WTC11 (cell line): ENCODE results near the gene GPR84. TPM values are rescaled to one million over a fixed set of nuclear protein-coding genes. Genes with fewer than 3 reads are reported as not detected.

Experiments
- ATAC-seq: fragments of 200-7000 bp; cut with Tn5 transposase; 2 replicates; pipeline ENCODE4 v1.10.0; 2021; ENCODE audit warnings: mild to moderate bottlenecking, moderate library complexity
- CTCF ChIA-PET: fragments of 300-600 bp; sonication (Branson Sonifier 250); formaldehyde crosslinking; loops from one replicate; lab custom pipeline; 2021; ENCODE audit warnings: antibody characterized with exemption; lab: Charles Lee
- POLR2A ChIA-PET: fragments of 350-600 bp; sonication (Branson Sonifier 250); formaldehyde crosslinking; loops from one replicate; lab custom pipeline; 2021; ENCODE audit warnings: antibody characterized with exemption; lab: Charles Lee
- DNase-seq: peaks from one replicate; pipeline ENCODE4 v3.0.0; 2021; ENCODE audit warnings: low spot score
- H3K27ac Mint-ChIP-seq: 2 replicates; pipeline ENCODE4 v1.8.0; 2021; ENCODE audit warnings: mixed read lengths
- H3K27me3 Mint-ChIP-seq: 2 replicates; pipeline ENCODE4 v1.8.0; 2021; ENCODE audit warnings: low read depth, mild to moderate bottlenecking, moderate library complexity, mixed read lengths
- H3K36me3 Mint-ChIP-seq: 2 replicates; pipeline ENCODE4 v1.8.0; 2021; ENCODE audit warnings: mixed read lengths
- H3K4me1 Mint-ChIP-seq: 2 replicates; pipeline ENCODE4 v1.8.0; 2022; ENCODE audit warnings: mixed read lengths
- H3K4me3 Mint-ChIP-seq: 2 replicates; pipeline ENCODE4 v1.8.0; 2021; ENCODE audit warnings: mild to moderate bottlenecking, moderate library complexity, mixed read lengths
- H3K9me3 Mint-ChIP-seq: 2 replicates; pipeline ENCODE4 v1.8.0; 2021; ENCODE audit warnings: mixed read lengths
- CBFB ChIP-seq: sonication (generic); formaldehyde crosslinking; IDR thresholded peaks from 2 replicates; pipeline ENCODE4 v1.8.1; 2022; ENCODE audit warnings: mild to moderate bottlenecking, low read depth, missing genetic modification reagents
- E2F1 ChIP-seq: sonication (generic); formaldehyde crosslinking; IDR thresholded peaks from 2 replicates; pipeline ENCODE4 v1.8.0; 2022; ENCODE audit warnings: mild to moderate bottlenecking, missing genetic modification reagents
- ELF4 ChIP-seq: sonication (generic); formaldehyde crosslinking; IDR thresholded peaks from 2 replicates; pipeline ENCODE4 v1.8.1; 2022; ENCODE audit warnings: low read depth, mild to moderate bottlenecking, moderate library complexity, missing genetic modification reagents
- ESRRA ChIP-seq: sonication (generic); formaldehyde crosslinking; IDR thresholded peaks from 2 replicates; pipeline ENCODE4 v1.8.1; 2022; ENCODE audit warnings: mild to moderate bottlenecking, missing genetic modification reagents, borderline replicate concordance
- GTF2I ChIP-seq: fragments of 250-450 bp; sonication (Bioruptor Pico); conservative IDR thresholded peaks from 2 replicates; pipeline ENCODE4 v1.4.0; 2021; ENCODE audit warnings: mild to moderate bottlenecking
- HMGXB4 ChIP-seq: sonication (generic); formaldehyde crosslinking; IDR thresholded peaks from 2 replicates; pipeline ENCODE4 v1.8.1; 2023; ENCODE audit warnings: mild to moderate bottlenecking, moderate library complexity, missing genetic modification reagents
- JAZF1 ChIP-seq: fragments of 250-450 bp; sonication (Bioruptor Pico); IDR thresholded peaks from 2 replicates; pipeline ENCODE4 v1.9.0; 2021; ENCODE audit warnings: moderate library complexity, mild to moderate bottlenecking, inconsistent platforms
- NR3C1 ChIP-seq: sonication (generic); formaldehyde crosslinking; conservative IDR thresholded peaks from 2 replicates; pipeline ENCODE4 v1.8.1; 2023; ENCODE audit warnings: low read depth, mild to moderate bottlenecking, missing genetic modification reagents
- OVOL2 ChIP-seq: fragments of 250-450 bp; sonication (Bioruptor Pico); IDR thresholded peaks from 2 replicates; pipeline ENCODE4 v1.9.0; 2021; ENCODE audit warnings: mild to moderate bottlenecking, borderline replicate concordance
- SOX15 ChIP-seq: fragments of 250-450 bp; sonication (Bioruptor Pico); IDR thresholded peaks from 2 replicates; pipeline ENCODE4 v1.9.0; 2021; ENCODE audit warnings: mild to moderate bottlenecking
- ZNF138 ChIP-seq: sonication (generic); formaldehyde crosslinking; conservative IDR thresholded peaks from 2 replicates; pipeline ENCODE4 v1.8.1; 2022; ENCODE audit warnings: mild to moderate bottlenecking, moderate library complexity, missing genetic modification reagents
- ZNF232 ChIP-seq: sonication (generic); formaldehyde crosslinking; IDR thresholded peaks from 2 replicates; pipeline ENCODE4 v1.8.0; 2022; ENCODE audit warnings: mild to moderate bottlenecking, missing genetic modification reagents
- ZNF532 ChIP-seq: fragments of 250-450 bp; sonication (Bioruptor Pico); IDR thresholded peaks from 2 replicates; pipeline ENCODE4 v1.9.0; 2021; ENCODE audit warnings: mild to moderate bottlenecking, borderline replicate concordance
- ZNF671 ChIP-seq: fragments of 250-450 bp; sonication (Bioruptor Pico); IDR thresholded peaks from 2 replicates; pipeline ENCODE4 v1.8.0; 2021; ENCODE audit warnings: mild to moderate bottlenecking
- total RNA-seq: library from RNA; stranded (reverse); gene quantifications from 3 replicates; pipeline ENCODE4 v1.2.3, GENCODE V29; 2021
- TF ChIP-seq, protein P1 (sequence below): sonication (generic); formaldehyde crosslinking; IDR thresholded peaks from 2 replicates; pipeline ENCODE4 v1.8.1; 2023; ENCODE audit warnings: mild to moderate bottlenecking, missing genetic modification reagents
- TF ChIP-seq, protein P2 (sequence below): sonication (generic); formaldehyde crosslinking; conservative IDR thresholded peaks from 2 replicates; pipeline ENCODE4 v1.8.1; 2022; ENCODE audit warnings: mild to moderate bottlenecking, missing genetic modification reagents
- TF ChIP-seq, protein P3 (sequence below): sonication (generic); formaldehyde crosslinking; IDR thresholded peaks from 2 replicates; pipeline ENCODE4 v1.8.0; 2022; ENCODE audit warnings: mild to moderate bottlenecking, missing genetic modification reagents

GPR84 gene
- total RNA-seq, 1 experiment from 2014 or later: 0.13 TPM

GRCh38 chr12:54409267-54409666 lies 45.0 kb upstream of the GPR84 start:
- CTCF ChIA-PET: interaction anchor here (2.6 to 6.5 kb wide), 2 partner anchors 10 to 30 kb away, joined by 6 to 78 read pairs; no protein-coding TSS in a partner anchor
- POLR2A ChIA-PET: no interaction called here
- H3K9me3 Mint-ChIP-seq: no peaks in the 10 kb centered on the region
- DNase-seq (no peak), ATAC-seq (no peak)
- H3K4me3 Mint-ChIP-seq: no peak overlapping the region
- H3K27me3 Mint-ChIP-seq: no peaks in the 10 kb centered on the region
- no peak overlapping the region for H3K27ac Mint-ChIP-seq
- peaks cover 17% of the 10 kb centered on the region for H3K4me1 Mint-ChIP-seq
- TF ChIP-seq, protein P1, sequence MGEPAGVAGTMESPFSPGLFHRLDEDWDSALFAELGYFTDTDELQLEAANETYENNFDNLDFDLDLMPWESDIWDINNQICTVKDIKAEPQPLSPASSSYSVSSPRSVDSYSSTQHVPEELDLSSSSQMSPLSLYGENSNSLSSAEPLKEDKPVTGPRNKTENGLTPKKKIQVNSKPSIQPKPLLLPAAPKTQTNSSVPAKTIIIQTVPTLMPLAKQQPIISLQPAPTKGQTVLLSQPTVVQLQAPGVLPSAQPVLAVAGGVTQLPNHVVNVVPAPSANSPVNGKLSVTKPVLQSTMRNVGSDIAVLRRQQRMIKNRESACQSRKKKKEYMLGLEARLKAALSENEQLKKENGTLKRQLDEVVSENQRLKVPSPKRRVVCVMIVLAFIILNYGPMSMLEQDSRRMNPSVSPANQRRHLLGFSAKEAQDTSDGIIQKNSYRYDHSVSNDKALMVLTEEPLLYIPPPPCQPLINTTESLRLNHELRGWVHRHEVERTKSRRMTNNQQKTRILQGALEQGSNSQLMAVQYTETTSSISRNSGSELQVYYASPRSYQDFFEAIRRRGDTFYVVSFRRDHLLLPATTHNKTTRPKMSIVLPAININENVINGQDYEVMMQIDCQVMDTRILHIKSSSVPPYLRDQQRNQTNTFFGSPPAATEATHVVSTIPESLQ (CRISPR knock-in tag): no peak
- TF ChIP-seq HMGXB4 (CRISPR knock-in tag) (no peak), ESRRA (CRISPR knock-in tag) (no peak), ZNF671 (no peak), E2F1 (CRISPR knock-in tag) (no peak), NR3C1 (no peak), JAZF1 (CRISPR knock-in tag) (no peak), ELF4 (CRISPR knock-in tag) (no peak), SOX15 (CRISPR knock-in tag) (no peak), ZNF138 (CRISPR knock-in tag) (no peak), ZNF532 (CRISPR knock-in tag) (no peak), ZNF232 (no peak), OVOL2 (CRISPR knock-in tag) (no peak), GTF2I (CRISPR knock-in tag) (no peak), CBFB (CRISPR knock-in tag) (no peak)
- TF ChIP-seq, protein P2, sequence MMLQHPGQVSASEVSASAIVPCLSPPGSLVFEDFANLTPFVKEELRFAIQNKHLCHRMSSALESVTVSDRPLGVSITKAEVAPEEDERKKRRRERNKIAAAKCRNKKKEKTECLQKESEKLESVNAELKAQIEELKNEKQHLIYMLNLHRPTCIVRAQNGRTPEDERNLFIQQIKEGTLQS: no peak
- TF ChIP-seq, protein P3, sequence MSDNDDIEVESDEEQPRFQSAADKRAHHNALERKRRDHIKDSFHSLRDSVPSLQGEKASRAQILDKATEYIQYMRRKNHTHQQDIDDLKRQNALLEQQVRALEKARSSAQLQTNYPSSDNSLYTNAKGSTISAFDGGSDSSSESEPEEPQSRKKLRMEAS: no peak
- TF ChIP-seq, all 79 proteins: peak for 0
- peaks cover 10% of the 10 kb centered on the region for H3K36me3 Mint-ChIP-seq
